Measurements from ENCODE around the gene IRS2.

IRS2 gene

GRCh38 chr13:109795011-109795410 is 8.6 kb upstream of the IRS2 start:
- no peak for DNase-seq

GRCh38 chr13:109794095-109794494 is 7.7 kb upstream of the IRS2 start:
- no peak for DNase-seq

DNA sequence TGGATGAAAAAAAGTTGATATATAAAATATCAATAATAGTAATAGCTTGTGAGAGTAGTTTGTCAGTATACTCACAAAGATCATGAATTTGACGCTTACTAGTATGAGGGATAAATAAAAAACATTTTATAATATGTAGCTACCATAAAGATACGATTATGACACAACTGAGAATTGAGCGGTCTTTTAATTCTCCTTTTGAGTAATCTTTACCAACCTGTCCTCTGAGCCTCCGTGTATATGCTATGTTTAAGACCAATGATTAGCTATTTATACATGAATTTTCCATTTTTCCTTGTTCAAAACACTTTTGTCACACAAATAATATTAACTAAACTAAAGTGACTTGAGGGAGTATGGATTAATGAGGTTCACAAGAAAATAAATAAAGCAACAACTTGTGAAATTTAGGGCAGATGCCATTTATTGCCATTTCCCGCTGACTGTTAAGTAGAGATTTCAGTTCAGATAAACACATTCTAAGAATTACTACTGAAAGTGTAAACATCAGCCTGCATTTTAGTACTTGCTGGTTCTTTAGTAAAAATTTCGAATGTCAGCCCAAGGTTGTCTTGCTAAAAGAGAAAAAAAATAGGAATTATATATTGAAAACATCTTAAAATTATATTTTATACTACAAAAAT is 6.2 kb upstream of the IRS2 start:
- peak; percentile 37 for DNase-seq

GRCh38 chr13:109790942-109791605 is 4.7 kb upstream of the IRS2 start:
- DNase-seq = peak; percentile 99

DNA sequence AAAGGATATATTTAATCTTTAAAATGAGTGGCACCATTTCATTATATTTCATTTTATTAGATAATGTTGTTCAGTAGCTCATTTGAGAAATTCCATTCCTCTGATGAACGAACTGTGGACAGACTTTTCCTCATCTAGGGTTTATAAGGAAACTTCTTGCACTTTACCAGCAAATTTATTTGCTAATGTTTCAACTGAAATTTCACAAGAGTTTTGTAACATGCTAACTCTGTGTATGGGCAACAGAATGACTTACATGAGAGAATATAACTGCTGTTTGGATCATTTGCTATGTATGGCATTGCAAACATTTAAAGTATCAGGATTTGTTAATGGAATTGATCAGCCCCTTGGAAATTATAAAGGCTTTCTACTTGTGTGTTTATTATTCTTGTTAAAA is 3.7 kb upstream of the IRS2 start:
- peak; percentile 86 for DNase-seq

DNA sequence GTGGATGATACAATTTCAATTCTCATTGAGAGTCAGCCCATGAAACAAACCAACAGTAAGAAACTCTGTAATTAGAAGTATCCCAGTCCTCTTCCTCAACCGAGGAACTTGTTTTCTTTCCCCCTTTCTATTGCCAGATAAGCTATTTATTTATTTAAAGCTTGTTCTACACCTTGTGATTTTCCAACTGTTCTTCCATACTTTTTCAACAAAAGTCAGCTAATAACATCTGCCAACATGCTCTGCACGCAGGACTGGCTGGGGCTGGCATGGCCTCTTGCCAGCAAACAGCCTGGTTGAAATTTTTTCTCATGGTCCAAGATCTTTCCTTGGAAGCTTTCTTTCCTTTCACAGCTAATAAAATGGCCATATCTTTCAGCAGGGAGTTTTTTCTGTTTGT is 2.9 kb upstream of the IRS2 start:
- DNase-seq = peak; percentile 49

GRCh38 chr13:109788372-109789111 is 2.2 kb upstream of the IRS2 start:
- peak; percentile 58 for DNase-seq

DNA sequence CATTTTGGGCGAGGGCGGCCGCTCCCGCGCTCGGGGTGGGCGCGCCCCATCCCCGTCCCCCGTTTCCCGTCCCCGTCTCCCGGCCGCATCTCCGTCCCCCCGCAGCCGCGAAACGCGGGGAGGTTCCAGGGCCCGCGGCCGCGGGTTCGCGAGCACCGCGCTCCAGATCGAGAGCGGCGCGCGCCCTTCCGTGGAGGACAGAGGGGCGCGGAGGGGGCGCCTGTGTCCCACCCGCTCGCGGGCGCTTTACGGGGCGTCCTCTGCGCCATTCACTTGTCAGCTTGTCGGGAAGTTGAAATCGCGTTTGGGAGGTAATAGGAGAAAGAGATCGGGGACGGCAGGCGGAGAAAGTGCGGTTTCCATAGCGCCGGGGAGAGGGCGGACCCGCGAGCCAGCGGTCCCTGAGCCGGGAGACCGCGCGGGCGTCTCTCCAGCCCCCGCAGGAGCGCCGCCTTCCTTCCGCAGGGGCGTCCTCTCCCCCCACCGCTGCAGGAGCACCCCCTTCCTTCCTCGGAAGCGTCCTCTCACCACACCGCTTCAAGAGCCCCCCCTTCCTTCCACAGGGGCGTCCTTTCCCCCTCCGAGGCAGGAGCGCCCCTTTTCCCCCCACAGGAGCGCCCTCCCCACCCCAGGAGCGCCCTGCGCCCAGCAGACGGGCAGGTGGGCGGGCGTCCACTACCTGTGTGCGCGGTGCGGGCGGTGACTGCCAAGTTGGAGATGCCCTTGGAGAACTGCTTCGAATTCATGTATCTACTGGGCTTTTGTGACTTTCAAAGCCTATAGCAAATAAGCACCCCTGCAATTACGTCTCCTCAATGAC is 962 bp upstream of the IRS2 start:
- peak; percentile 45 for DNase-seq

GRCh38 chr13:109785892-109786450 is 412 bp downstream of the IRS2 start:
- no peak for DNase-seq

DNA sequence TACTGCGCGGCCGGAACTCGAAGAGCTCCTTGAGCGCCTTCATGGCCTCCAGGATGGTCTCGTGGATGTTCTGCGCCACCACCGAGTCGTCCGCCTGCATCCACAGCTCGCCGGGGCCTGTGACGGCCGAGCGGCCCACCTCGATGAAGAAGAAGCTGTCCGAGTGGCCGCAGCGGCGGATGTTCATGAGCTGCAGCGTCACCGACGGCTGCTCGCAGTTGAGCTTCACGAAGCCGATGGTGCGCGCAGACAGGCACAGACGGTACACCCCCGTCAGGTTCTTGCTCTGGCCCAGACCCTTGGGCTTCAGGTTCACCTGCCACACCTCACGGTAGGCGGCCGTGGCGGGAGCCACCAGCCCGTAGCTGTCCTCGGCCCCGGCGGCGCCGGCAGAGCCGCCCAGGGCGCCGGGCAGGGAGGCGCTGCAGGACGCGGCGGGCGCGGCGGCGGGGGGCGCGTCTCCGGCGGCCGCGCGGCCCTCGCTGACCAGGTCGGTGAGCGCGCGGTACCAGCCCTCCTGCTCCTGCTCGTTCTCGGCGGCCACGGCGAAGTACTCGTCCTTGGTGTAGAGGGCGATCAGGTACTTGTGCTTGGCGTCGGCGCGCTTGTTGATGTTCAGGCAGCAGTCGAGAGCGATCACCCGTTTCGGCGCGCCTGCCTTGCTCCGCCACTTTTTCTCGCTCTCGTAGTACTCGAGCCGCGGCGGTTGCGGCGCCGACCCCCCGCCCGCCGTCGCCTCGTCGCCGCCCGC is 1.1 kb downstream of the IRS2 start:
- peak; percentile 23 for DNase-seq

DNA sequence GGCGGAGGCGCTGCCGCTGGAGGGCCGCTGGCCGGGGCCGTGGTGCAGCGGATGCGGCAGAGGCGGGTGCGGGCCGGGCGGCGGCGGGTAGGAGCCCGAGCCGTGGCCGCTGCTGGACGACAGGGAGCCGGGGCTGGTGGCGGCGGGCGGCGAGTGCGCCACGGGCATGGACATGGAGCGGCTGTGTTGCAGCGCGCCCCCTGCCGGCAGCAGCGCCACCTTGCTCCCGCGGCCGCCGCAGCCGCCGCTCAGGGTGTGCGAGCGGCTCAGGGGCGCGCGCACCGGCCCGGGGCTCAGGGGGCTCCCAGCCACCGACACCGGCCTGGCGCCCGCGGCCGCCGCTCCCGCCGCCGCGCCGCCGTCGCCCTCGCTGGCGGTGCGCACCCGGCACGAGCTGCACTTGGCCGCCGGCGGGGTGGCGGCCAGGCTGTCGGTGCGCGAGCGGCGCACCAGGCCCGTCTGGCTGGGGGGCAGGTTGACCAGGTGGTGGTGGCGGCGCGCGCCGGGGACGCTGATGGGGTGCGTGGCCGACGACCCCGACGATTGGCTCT is 1.7 kb downstream of the IRS2 start:
- no peak for DNase-seq

DNA sequence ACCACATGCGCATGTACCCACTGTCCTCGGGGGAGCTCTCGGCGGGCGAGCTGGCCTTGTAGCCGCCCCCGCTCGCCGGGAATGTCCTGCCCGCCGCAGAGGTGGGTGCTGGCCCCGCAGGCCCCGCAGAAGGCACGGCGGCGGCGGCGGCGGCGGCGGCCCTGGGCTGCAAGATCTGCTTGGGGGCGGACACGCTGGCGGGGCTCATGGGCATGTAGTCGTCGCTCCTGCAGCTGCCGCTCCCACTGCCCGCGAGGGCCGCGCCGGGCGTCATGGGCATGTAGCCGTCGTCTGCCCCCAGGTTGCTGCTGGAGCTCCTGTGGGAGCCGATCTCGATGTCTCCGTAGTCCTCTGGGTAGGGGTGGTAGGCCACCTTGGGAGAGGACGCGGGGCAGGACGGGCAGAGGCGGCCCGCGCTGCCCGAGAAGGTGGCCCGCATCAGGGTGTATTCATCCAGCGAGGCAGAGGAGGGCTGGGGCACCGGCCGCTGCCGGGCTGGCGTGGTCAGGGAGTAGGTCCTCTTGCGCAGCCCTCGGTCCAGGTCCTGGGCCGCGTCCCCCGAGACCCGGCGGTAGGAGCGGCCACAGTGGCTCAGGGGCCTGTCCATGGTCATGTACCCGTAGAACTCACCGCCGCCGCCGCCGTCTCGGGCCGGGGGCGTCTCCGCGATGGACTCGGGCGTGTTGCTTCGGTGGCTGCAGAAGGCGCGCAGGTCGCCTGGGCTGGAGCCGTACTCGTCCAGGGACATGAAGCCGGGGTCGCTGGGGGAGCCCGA is 2.4 kb downstream of the IRS2 start:
- DNase-seq = no peak

- no peak for DNase-seq
Measured at GRCh38 chr13:109783447-109783814, 3.0 kb downstream of the IRS2 start.

GRCh38 chr13:109782823-109783431 is 3.5 kb downstream of the IRS2 start:
- no peak for DNase-seq

GRCh38 chr13:109782066-109782822 is 4.1 kb downstream of the IRS2 start:
- no peak for DNase-seq

GRCh38 chr13:109781384-109782065 is 4.9 kb downstream of the IRS2 start:
- no peak for DNase-seq

- DNase-seq = no peak
Measured at GRCh38 chr13:109780845-109781383, 5.5 kb downstream of the IRS2 start.

DNA sequence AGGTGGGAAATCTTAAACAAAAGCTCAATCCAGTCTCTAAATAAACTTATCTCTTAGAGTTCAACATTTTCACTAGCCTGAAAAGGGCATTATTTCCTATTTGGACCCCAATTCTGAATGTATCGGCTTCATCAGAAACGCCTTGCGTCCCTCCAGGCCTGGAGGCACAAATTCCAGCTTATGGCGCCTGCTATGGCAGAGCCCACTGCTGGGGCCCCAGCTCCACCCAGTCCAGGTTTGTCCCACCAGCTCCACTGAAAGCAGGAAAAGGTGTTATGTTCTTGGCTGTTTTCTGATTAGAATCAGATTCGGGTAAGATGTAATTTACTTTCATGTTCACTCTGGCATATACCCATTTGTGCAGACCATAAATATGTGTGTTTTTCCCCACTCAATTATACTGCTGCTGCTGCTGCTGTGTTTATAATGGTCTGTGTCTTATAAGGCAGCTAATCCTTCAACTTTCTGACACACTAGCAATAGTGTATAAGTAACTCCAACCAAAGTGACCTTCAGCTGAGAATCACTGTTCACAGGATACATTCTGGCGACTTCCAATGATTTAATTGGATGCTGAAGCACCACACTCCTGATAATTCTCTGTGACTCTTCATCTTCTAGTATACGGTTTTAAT is 6.4 kb downstream of the IRS2 start:
- DNase-seq = no peak

Data from GF-D8 (cell line).